Hepatocyte (in vitro differentiated cells): ENCODE measurements around the gene ROR1.

Experiments used
- EZH2 ChIP-seq: fragments of 200-600 bp; sonication (generic); IDR thresholded peaks from 2 replicates; pipeline ENCODE4 v1.6.1; 2016; ENCODE audit warnings: antibody characterized with exemption, mild to moderate bottlenecking, borderline replicate concordance
- EZH2phosphoT487 ChIP-seq: fragments of 200-600 bp; sonication (generic); IDR thresholded peaks from one replicate; pipeline ENCODE4 v1.6.1; 2018; ENCODE audit warnings: antibody characterized with exemption, mild to moderate bottlenecking, low read depth, moderate library complexity; ENCODE audit not compliant: unreplicated experiment, severe bottlenecking
- TF ChIP-seq, protein P1 (sequence below): fragments of 200-600 bp; sonication (generic); IDR thresholded peaks from 2 replicates; pipeline ENCODE4 v1.5.1; 2016; ENCODE audit warnings: antibody characterized with exemption, mild to moderate bottlenecking; ENCODE audit not compliant: poor library complexity

DNA sequence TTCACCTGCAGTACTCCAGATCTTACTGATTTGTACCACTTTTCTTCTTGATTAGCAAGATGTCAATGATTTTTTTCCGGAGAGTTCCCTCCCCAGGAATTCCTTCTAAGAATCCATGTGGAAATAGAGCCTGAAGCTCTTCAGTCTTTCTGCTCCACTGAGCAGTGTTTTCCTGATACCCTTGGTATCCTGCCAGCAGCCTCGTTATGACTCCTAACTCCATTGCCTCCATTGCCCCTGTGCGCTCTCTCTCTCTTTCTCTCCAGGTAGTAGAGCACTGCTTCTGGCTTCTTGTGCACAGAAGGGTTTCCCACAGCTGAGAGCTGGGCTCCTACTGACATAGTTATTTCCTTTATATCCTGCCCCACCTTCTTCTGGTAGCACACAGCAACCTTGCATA lies 441.8 kb downstream of the ROR1 start:
- TF ChIP-seq, protein P1, sequence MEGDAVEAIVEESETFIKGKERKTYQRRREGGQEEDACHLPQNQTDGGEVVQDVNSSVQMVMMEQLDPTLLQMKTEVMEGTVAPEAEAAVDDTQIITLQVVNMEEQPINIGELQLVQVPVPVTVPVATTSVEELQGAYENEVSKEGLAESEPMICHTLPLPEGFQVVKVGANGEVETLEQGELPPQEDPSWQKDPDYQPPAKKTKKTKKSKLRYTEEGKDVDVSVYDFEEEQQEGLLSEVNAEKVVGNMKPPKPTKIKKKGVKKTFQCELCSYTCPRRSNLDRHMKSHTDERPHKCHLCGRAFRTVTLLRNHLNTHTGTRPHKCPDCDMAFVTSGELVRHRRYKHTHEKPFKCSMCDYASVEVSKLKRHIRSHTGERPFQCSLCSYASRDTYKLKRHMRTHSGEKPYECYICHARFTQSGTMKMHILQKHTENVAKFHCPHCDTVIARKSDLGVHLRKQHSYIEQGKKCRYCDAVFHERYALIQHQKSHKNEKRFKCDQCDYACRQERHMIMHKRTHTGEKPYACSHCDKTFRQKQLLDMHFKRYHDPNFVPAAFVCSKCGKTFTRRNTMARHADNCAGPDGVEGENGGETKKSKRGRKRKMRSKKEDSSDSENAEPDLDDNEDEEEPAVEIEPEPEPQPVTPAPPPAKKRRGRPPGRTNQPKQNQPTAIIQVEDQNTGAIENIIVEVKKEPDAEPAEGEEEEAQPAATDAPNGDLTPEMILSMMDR, result no peak
- TF ChIP-seq EZH2 (no peak), EZH2phosphoT487 (no peak)
